PFSK-1 (cell line): ENCODE measurements around the gene STARD3NL.

Experiments
- FOXP2 ChIP-seq: optimal IDR thresholded peaks from 2 replicates; pipeline ENCODE3; 2011; ENCODE audit warnings: borderline replicate concordance, control low read depth, inconsistent platforms; ENCODE audit not compliant: insufficient read depth; ENCODE audit errors: extremely low read length, extremely low read depth
- POLR2AphosphoS5 ChIP-seq: IDR thresholded peaks from 2 replicates; pipeline ENCODE4 v1.6.1; 2012; ENCODE audit warnings: low read depth, mild to moderate bottlenecking, control low read depth, low read length, moderate library complexity
- SIN3A ChIP-seq: IDR thresholded peaks from 2 replicates; pipeline ENCODE4 v1.6.1; 2012; ENCODE audit warnings: mild to moderate bottlenecking, low read length, moderate library complexity, borderline replicate concordance; ENCODE audit not compliant: insufficient read depth
- TAF1 ChIP-seq: IDR thresholded peaks from 2 replicates; pipeline ENCODE4 v1.6.1; 2012; ENCODE audit warnings: low read length, control low read depth, borderline replicate concordance; ENCODE audit not compliant: insufficient read depth
- TF ChIP-seq, protein P1 (sequence below), 2 experiments: IDR thresholded peaks; 2 replicates each; pipeline versions ENCODE4 v1.6.1 to v1.8.0; 2011 to 2012; ENCODE audit warnings: low read depth in 2 of 2, low read length in 2 of 2, control low read depth in 1 of 2, inconsistent platforms in 1 of 2, mild to moderate bottlenecking in 1 of 2, moderate library complexity in 1 of 2; ENCODE audit not compliant: insufficient read depth in 1 of 2

DNA sequence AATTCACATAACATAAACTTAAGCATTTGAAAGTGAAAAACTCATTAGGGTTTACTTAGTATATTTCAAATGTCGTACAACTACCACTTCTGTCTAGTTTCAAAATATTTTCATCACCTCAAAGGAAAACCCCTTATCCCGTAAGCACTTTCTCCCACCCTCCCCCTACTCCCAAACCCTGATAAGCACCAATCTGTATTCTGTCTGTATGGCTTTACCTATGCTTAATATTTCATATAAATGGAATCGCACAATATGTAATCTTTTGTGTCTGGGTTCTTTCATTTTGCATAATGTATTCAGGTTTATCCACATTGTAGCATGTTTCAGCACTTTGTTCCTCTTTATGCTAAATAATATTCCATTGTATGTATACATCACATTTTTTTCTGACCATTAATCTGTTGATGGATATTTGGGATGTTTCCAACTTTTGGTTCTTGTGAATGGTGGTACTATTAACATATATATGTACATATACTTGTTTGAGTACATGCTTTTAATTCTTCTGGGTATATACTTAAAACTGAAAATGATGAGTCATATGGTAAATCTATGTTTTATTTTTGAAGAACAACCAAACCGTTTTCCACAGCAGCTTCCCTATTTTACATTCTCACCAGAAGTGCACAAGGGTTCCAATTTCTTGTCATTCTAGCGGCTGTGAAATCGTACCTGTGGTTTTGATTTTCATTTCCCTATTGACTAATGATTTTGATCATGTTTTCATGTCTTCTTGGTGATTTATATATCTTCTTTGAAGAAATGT is 6.2 kb upstream of the STARD3NL start:
- TF ChIP-seq POLR2AphosphoS5 = no peak
- TF ChIP-seq, protein P1, sequence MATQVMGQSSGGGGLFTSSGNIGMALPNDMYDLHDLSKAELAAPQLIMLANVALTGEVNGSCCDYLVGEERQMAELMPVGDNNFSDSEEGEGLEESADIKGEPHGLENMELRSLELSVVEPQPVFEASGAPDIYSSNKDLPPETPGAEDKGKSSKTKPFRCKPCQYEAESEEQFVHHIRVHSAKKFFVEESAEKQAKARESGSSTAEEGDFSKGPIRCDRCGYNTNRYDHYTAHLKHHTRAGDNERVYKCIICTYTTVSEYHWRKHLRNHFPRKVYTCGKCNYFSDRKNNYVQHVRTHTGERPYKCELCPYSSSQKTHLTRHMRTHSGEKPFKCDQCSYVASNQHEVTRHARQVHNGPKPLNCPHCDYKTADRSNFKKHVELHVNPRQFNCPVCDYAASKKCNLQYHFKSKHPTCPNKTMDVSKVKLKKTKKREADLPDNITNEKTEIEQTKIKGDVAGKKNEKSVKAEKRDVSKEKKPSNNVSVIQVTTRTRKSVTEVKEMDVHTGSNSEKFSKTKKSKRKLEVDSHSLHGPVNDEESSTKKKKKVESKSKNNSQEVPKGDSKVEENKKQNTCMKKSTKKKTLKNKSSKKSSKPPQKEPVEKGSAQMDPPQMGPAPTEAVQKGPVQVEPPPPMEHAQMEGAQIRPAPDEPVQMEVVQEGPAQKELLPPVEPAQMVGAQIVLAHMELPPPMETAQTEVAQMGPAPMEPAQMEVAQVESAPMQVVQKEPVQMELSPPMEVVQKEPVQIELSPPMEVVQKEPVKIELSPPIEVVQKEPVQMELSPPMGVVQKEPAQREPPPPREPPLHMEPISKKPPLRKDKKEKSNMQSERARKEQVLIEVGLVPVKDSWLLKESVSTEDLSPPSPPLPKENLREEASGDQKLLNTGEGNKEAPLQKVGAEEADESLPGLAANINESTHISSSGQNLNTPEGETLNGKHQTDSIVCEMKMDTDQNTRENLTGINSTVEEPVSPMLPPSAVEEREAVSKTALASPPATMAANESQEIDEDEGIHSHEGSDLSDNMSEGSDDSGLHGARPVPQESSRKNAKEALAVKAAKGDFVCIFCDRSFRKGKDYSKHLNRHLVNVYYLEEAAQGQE (IDR thresholded peaks at IDR 0.05; ENCODE audit: insufficient read depth in 1 of 2, low read depth in 2 of 2, low read length in 2 of 2) = no peak
- TF ChIP-seq TAF1 = no peak
- no peak for TF ChIP-seq FOXP2
- no peak for TF ChIP-seq SIN3A
